Pulmonary artery endothelial cell (primary cell): ENCODE data around the gene BAIAP2L1. TPM values are rescaled to one million over a fixed set of nuclear protein-coding genes. Genes with fewer than 3 reads are reported as not detected.

Experiments
- DNase-seq: peaks from one replicate; pipeline ENCODE4 v3.0.0-alpha.2; 2011; ENCODE audit warnings: low read depth, low spot score
- total RNA-seq: library from RNA; depleted of rRNA; stranded (reverse); fragments of >200 nt; gene quantifications from 2 replicates; pipeline ENCODE4 v1.2.3, GENCODE V29; 2014

The BAIAP2L1 gene
- total RNA-seq, 1 donor from 2014 or later, result under 0.01 TPM

GRCh38 chr7:98280296-98280695 is 120.6 kb downstream of the BAIAP2L1 start:
- no peak for DNase-seq

DNA sequence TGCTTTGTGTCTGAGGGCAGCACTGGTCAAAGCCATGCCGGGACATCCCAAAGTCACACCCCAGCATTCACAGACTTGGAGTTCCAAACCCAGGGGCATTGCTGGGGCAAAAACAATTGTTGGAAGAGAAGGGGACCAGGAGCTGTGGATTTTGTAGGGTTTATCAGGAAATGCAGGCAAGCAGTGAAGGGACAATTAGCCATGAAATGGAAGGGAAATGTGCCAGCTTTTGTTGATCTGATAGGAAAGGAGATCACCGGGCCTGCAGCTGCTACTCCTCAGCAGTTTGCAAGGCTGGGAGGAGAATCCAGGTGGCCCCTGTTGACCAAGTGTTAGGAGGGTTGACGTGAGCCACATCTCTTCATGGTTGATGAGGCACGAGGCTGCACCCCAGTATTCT is 122.0 kb downstream of the BAIAP2L1 start:
- no peak for DNase-seq

DNA sequence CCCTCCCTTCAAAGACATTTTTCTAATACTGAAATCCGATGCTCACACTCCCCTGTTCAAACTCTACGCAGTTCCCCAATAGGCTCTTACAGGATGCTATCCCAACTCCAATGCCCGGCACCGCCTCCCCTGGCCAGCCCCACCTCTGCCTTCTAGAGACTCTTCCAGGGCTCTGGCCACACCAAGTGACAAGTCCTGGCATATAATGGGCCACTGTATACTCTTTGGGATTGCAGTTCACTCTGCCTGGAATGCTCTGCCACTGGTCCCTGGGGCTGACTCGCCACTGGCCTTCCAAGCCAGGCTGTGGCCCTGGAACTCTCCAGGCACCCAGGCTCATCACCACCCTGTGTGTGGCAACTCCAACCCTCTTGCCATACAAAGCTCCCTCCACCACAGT is 122.5 kb downstream of the BAIAP2L1 start:
- no peak for DNase-seq

- DNase-seq, result no peak
Observed at GRCh38 chr7:98276241-98276761, 124.6 kb downstream of the BAIAP2L1 start.

- DNase-seq, result no peak
Observed at GRCh38 chr7:98267303-98267702, 133.6 kb downstream of the BAIAP2L1 start.

GRCh38 chr7:98266840-98267239 is 134.1 kb downstream of the BAIAP2L1 start:
- DNase-seq, result no peak

- DNase-seq, result no peak
Observed at GRCh38 chr7:98265841-98266271, 135.0 kb downstream of the BAIAP2L1 start.

GRCh38 chr7:98257701-98258100 is 143.2 kb downstream of the BAIAP2L1 start:
- no peak for DNase-seq

DNA sequence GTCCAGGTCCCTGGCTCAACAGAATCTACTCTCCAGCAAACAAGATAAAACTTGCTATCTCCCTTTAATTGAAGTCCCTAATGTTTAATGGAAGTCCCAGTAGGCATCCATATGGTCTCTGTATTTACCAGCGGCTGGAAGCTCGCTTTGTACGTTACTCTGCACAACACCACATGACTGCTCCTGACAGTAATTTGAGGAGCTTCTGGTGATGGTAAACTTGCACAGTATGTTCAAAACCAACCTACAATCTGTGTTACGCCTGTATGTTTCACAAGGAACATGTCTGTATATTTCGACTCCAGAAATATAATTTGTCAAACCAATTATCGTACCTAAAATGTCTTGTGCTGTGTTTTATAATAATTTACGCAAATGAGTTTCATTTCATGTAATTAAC is 144.5 kb downstream of the BAIAP2L1 start:
- DNase-seq, result no peak

DNA sequence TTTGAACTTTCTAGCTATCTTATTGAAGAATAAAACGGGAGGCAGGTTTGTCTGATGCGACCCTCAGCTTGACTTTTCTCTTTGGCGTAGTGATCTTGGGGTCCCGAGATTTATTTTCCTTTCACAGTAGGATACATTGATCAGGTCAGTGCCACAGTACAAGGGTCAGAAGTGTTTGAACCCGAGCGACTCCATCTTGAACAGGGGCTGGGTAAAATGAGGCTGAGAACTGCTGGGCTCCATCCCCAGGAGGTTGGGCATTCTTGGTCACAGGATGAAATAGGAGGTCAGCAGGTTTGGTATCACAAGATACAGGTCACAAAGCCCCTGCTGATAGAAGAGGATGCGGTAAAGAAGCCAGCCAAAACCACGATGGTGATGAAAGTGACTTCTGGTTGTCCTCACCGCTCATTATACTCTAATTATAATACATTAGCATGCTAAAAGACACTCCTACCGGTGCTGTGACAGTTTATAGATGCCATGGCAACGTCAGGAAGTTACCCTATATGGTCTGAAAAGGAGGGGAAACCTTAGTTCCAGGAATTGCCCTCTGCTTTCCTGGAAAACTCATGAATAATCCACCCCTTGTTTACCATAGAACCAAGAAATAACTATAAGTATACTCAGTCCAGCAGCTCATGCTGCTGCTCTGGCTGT is 145.8 kb downstream of the BAIAP2L1 start:
- no peak for DNase-seq

DNA sequence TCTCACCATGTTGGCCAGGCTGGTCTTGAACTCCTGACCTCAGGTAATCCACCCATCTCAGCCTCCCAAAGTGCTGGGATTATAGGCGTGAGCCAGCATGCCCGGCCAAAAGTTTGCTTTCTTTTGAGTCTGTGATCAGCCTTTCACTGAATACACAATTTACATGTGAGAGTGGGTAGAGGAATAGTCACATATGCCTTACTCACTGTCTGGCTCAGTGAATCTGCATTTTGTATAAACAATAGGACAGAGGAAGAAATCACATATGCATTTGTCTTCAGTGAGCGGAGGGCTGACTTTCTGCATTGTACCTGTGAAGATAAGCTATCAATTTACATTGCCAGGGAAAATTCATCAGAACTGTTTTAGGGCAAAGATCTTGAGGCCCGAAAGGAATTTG is 146.4 kb downstream of the BAIAP2L1 start:
- no peak for DNase-seq

DNA sequence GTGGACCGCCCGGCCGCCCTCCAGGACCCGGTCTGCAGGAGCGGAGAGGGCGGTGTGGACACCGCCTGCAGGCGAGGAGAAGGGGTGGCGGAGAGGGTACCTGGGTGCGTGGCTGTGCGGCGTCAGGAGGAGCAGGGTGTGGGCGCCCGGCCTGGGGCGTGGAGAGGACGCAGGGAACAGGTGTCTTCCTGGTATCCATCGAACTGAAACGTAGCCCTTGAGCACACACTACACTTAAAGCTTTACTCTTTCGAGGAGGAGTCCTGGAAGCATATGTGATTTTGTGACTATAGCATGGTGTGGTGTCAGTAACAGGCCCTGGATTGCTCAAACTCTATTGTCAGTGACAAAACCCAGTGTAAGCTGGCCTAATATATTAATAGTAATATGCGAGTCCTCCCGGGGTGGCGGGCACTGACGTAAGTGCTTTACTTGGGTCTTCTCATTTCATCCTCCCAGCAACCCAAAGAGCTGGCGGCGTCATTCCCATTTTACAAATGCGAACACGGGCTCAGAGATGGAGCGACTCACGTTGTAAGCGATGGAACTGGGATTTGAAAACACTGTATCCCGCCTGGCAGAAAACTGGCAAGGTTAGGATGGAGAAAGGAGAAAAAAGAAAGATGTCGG is 148.3 kb downstream of the BAIAP2L1 start:
- DNase-seq, result no peak

- DNase-seq, result no peak
Observed at GRCh38 chr7:98251601-98252424, 149.1 kb downstream of the BAIAP2L1 start, which contains the start of gene TECPR1. Gene TECPR1, minus strand, starts transcription at chr7:98252232. Its CDS starts 6,086 bp downstream, at chr7:98246146.

DNA sequence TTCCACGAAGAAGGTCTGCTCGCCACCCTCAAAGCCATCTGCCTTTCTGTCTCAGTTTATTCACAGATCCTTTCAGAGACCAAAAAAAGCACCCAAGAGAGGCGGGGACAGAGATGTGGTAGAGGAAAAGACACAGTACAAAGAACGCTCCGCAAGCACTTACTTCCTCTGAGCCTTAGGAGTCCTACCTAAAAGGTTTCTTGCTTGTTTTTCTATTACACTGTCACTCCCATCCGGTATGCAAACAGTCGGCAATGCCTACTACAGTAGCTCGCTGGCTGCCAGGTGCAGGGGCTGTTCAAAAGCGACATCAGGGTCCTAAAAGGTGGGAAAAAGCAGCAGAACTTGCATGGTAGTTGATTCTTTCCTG is 149.7 kb downstream of the BAIAP2L1 start:
- no peak for DNase-seq

GRCh38 chr7:98250789-98251188 is 150.1 kb downstream of the BAIAP2L1 start:
- no peak for DNase-seq

GRCh38 chr7:98249106-98249505 is 151.8 kb downstream of the BAIAP2L1 start:
- DNase-seq, result no peak

DNA sequence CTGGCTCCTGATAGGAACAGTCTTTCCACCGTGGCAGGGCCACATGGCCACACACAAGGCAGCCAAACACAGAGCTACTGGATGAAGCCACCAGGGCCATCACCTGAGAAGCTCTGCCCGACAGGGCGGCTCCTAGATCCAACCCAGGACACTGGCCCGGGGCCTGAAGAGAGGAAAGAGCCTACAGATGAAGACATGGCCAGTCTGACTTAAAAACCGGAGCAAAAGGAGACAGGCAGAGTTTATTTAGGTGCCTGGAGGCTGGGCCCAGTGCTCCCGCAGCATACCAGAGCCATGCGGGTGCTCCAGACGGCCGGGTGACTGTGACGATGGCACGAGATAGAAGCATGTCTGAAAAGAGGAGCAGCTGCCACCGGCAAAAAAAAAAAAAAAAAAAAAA is 152.7 kb downstream of the BAIAP2L1 start:
- no peak for DNase-seq

GRCh38 chr7:98244871-98245270 is 156.0 kb downstream of the BAIAP2L1 start:
- no peak for DNase-seq

DNA sequence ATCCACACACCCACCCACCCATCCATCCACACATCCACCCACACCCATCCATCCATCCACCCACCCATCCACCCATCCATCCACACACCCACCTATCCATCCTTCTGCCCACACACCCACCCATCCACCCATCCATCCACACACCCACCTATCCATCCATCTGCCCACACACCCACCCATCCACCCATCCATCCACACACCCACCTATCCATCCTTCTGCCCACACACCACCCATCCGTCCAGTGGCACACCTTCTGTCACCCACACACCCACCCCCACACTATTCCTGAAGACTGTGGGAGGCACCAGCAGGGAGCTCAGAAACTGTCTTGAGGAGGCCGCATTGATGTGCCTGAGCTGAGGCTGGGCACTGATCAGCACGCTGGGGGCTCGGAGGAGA is 158.0 kb downstream of the BAIAP2L1 start:
- DNase-seq, result no peak

GRCh38 chr7:98242342-98242741 is 158.5 kb downstream of the BAIAP2L1 start:
- no peak for DNase-seq

GRCh38 chr7:98241674-98242241 is 159.1 kb downstream of the BAIAP2L1 start:
- no peak for DNase-seq
